Trophoblast cell (in vitro differentiated cells and primary cell): Measurements from ENCODE around the gene SRL.
A peak's percentile ranks its signal among the peaks of the same experiment; 100 is the strongest.

Experiments used
- DNase-seq, 2 donors: peaks; one replicate each; pipeline ENCODE4 v3.0.0-alpha.2; 2016
- H2AFZ ChIP-seq: 2 replicates; pipeline ENCODE4 v1.6.1; 2013; ENCODE audit warnings: low read length, moderate library complexity, mild to moderate bottlenecking; ENCODE audit not compliant: insufficient read depth, poor library complexity
- H2AK5ac ChIP-seq: 2 replicates; pipeline ENCODE4 v1.6.1; 2013; ENCODE audit warnings: mild to moderate bottlenecking, low read length
- H2BK120ac ChIP-seq: 2 replicates; pipeline ENCODE4 v1.6.1; 2013; ENCODE audit warnings: low read length, mild to moderate bottlenecking, moderate library complexity; ENCODE audit not compliant: insufficient read depth, poor library complexity
- H2BK12ac ChIP-seq: 2 replicates; pipeline ENCODE4 v1.6.1; 2013; ENCODE audit warnings: mild to moderate bottlenecking, low read length, moderate library complexity
- H2BK5ac ChIP-seq: 2 replicates; pipeline ENCODE4 v1.6.1; 2013; ENCODE audit warnings: low read length, low read depth, moderate library complexity, mild to moderate bottlenecking; ENCODE audit not compliant: poor library complexity
- H3K14ac ChIP-seq: 2 replicates; pipeline ENCODE4 v1.6.1; 2013; ENCODE audit warnings: mild to moderate bottlenecking, low read length
- H3K18ac ChIP-seq: 2 replicates; pipeline ENCODE4 v1.6.1; 2013; ENCODE audit warnings: mild to moderate bottlenecking, low read length
- H3K23ac ChIP-seq: 2 replicates; pipeline ENCODE4 v1.6.1; 2013; ENCODE audit warnings: low read length
- H3K27ac ChIP-seq: 2 replicates; pipeline ENCODE4 v1.5.1; 2013; ENCODE audit warnings: low read depth, mild to moderate bottlenecking, inconsistent platforms, low read length, moderate library complexity
- H3K27me3 ChIP-seq: 2 replicates; pipeline ENCODE4 v1.6.1; 2013; ENCODE audit warnings: inconsistent platforms, mild to moderate bottlenecking, low read length, moderate library complexity; ENCODE audit not compliant: insufficient read depth
- H3K36me3 ChIP-seq, 2 experiments: 1 replicate in 1 of 2; 2 replicates in 1 of 2; pipeline ENCODE4 v1.6.1; 2013; ENCODE audit warnings: low read length in 2 of 2, mild to moderate bottlenecking in 2 of 2, moderate library complexity in 1 of 2; ENCODE audit not compliant: insufficient read depth in 2 of 2, control insufficient read depth in 1 of 2
- H3K4ac ChIP-seq: 2 replicates; pipeline ENCODE4 v1.6.1; 2013; ENCODE audit warnings: low read depth, mild to moderate bottlenecking, low read length, moderate library complexity
- H3K4me1 ChIP-seq, 2 experiments: 1 replicate in 1 of 2; 2 replicates in 1 of 2; pipeline ENCODE4 v1.6.1; 2013; ENCODE audit warnings: low read length in 2 of 2, mild to moderate bottlenecking in 2 of 2, moderate library complexity in 1 of 2; ENCODE audit not compliant: insufficient read depth in 2 of 2, control insufficient read depth in 1 of 2
- H3K4me2 ChIP-seq: 2 replicates; pipeline ENCODE4 v1.6.1; 2013; ENCODE audit warnings: inconsistent platforms, mild to moderate bottlenecking, low read length, moderate library complexity
- H3K4me3 ChIP-seq: 2 replicates; pipeline ENCODE4 v1.5.1; 2013; ENCODE audit warnings: mild to moderate bottlenecking, low read depth, low read length, inconsistent platforms
- H3K79me1 ChIP-seq: one replicate; pipeline ENCODE4 v1.6.1; 2013; ENCODE audit warnings: low read length
- H3K79me2 ChIP-seq: 2 replicates; pipeline ENCODE4 v1.6.1; 2013; ENCODE audit warnings: low read length, mild to moderate bottlenecking; ENCODE audit not compliant: control insufficient read depth, insufficient read depth, poor library complexity
- H3K9ac ChIP-seq: 2 replicates; pipeline ENCODE4 v1.6.1; 2013; ENCODE audit warnings: mild to moderate bottlenecking, low read length
- H3K9me3 ChIP-seq: 2 replicates; pipeline ENCODE4 v1.6.1; 2013; ENCODE audit warnings: low read depth, mild to moderate bottlenecking, control low read depth, inconsistent platforms, low read length; ENCODE audit not compliant: insufficient read depth
- H4K12ac ChIP-seq: 2 replicates; pipeline ENCODE4 v1.6.1; 2013; ENCODE audit warnings: low read depth, mild to moderate bottlenecking, low read length, moderate library complexity
- H4K8ac ChIP-seq: 2 replicates; pipeline ENCODE4 v1.6.1; 2013; ENCODE audit warnings: low read depth, mild to moderate bottlenecking, low read length, moderate library complexity
- H4K91ac ChIP-seq: one replicate; pipeline ENCODE4 v1.6.1; 2013; ENCODE audit warnings: low read depth, mild to moderate bottlenecking, low read length, moderate library complexity
- WGBS: extraction: QIAGEN DNeasy Blood & Tissue Kit; methylation state at CpG from one replicate; pipeline ENCODE4 v1.1.7; 2013; ENCODE audit warnings: missing lambda C conversion rate; ENCODE audit not compliant: insufficient read length, insufficient coverage; ENCODE audit errors: extremely low coverage; 5-methylcytosine and 5-hydroxymethylcytosine counted together

The SRL gene

DNA sequence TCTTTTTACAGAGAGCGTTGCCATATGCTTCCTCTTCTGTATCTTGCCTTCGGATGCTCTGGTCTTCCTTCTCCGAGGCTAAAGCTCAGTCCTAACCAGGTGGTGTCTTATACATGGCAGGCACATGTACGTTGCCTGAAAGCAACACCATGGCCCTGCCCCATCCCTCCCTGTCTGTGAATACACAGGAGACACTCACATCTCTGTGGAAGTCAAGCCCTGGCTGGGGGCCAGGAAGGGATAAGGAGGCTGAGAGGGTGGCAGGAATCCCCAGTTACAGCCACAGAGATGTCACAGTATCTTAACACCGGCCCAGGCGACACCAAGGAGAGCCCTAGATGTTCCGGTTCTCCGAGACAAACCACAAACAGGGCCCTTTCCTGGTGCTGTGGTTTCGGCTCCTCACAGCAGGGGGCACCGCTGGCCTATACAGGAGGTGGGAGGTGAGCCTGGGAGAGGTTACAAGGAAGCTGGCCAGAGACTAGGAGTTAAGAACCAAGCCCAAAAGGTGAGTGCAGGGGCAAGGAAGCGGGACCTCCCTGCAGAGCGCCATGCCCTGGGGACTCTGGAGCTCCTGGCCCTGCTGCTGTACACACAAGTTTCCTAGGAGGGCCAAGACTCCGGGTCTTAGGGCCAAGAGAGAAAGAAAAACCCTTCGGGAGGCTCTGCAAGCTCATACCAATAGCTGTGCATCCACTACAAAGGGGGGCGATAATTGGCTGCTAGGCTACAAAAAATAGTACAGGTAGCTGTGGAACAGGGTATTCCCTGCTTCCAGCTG is 41.7 kb downstream of the SRL start:
- no peak overlapping the region for H3K4me2 ChIP-seq
- no peak overlapping the region for H2BK5ac ChIP-seq
- no peaks in the 10 kb centered on the region for H3K27me3 ChIP-seq
- no peak overlapping the region for H2BK12ac ChIP-seq
- no peak overlapping the region for H4K8ac ChIP-seq
- H3K4me3 ChIP-seq: no peak overlapping the region
- H3K36me3 ChIP-seq: no peaks in the 10 kb centered on the region
- no peak overlapping the region for H2AK5ac ChIP-seq
- H3K27ac ChIP-seq: no peak overlapping the region
- H3K9me3 ChIP-seq: no peaks in the 10 kb centered on the region
- no peak overlapping the region for H4K12ac ChIP-seq
- H3K18ac ChIP-seq: no peak overlapping the region
- no peak overlapping the region for H2BK120ac ChIP-seq
- H3K23ac ChIP-seq: no peak overlapping the region
- H3K4ac ChIP-seq: no peak overlapping the region
- no peak overlapping the region for H4K91ac ChIP-seq
- WGBS: no CpG with 5 or more reads among the region's 15 CpGs
- no peaks in the 10 kb centered on the region for H3K79me1 ChIP-seq
- no peak overlapping the region for H3K9ac ChIP-seq
- H2AFZ ChIP-seq: no peak overlapping the region
- peak; percentile 33 to 69 for DNase-seq
- no peaks in the 10 kb centered on the region for H3K4me1 ChIP-seq
- no peak overlapping the region for H3K14ac ChIP-seq
- H3K79me2 ChIP-seq: no peaks in the 10 kb centered on the region

DNA sequence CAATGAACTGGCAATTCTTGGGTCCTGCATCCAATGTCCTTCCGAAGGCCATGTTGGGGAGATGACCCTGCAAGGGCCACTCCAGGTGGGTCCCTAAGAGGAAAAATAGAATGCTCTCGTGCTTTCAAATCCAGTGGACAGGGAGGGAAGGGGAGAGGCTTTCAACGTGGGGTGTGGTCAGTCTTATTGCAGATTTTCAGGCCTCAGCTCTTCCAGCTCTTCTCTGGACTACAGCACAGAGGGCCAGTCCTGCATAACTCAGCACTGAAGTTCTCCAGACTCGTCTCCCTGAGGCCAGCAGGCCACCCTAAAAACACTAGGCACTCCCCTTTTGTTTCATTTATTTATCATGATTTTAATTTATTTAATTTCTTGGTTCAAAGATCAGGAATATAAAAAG is 43.1 kb downstream of the SRL start:
- Histone ChIP-seq H3K79me2 (no peaks in the 10 kb centered on the region), H3K4me1 (no peaks in the 10 kb centered on the region), H3K27ac (no peak overlapping the region), H2BK12ac (no peak overlapping the region), H4K8ac (no peak overlapping the region), H2AK5ac (no peak overlapping the region), H3K27me3 (no peaks in the 10 kb centered on the region), H3K4ac (no peak overlapping the region), H2BK120ac (no peak overlapping the region), H4K12ac (no peak overlapping the region), H3K14ac (no peak overlapping the region), H3K9me3 (no peaks in the 10 kb centered on the region), H3K18ac (no peak overlapping the region), H2BK5ac (no peak overlapping the region), H3K23ac (no peak overlapping the region), H2AFZ (no peak overlapping the region), H3K4me3 (no peak overlapping the region), H3K36me3 (no peaks in the 10 kb centered on the region), H3K9ac (peak overlapping the region; percentile 38), H3K79me1 (no peaks in the 10 kb centered on the region), H4K91ac (no peak overlapping the region), H3K4me2 (no peak overlapping the region)
- no peak for DNase-seq
- WGBS: no CpG with 5 or more reads among the region's 4 CpGs

DNA sequence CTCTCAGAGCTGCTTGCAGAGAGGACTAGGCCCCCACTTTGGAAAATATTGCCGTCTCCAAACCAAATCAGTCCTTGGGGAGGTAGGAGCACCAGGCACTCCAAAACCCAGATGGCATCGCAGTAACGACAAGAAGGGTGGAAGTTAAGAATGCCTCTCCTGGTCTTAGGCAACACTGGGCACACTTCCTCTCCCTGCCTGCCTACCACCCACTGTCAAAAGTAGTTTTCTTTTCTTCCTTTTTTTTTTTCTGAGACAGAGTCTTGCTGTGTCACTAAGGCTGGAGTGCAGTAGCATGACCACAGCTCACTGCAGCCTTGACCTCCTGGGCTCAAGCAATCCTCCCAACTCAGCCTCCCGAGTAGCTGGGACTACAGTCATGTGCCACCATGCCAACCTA is 47.2 kb downstream of the SRL start:
- Histone ChIP-seq H3K18ac (no peak overlapping the region), H3K4me2 (no peak overlapping the region), H4K91ac (no peak overlapping the region), H3K79me1 (no peaks in the 10 kb centered on the region), H3K27me3 (no peaks in the 10 kb centered on the region), H2BK120ac (no peak overlapping the region), H3K4me3 (no peak overlapping the region), H4K12ac (no peak overlapping the region), H3K27ac (no peak overlapping the region), H3K4me1 (no peaks in the 10 kb centered on the region), H3K14ac (no peak overlapping the region), H3K36me3 (no peaks in the 10 kb centered on the region), H3K79me2 (no peaks in the 10 kb centered on the region), H3K4ac (no peak overlapping the region), H3K23ac (no peak overlapping the region), H3K9me3 (no peaks in the 10 kb centered on the region), H2BK5ac (no peak overlapping the region), H2AK5ac (no peak overlapping the region), H2BK12ac (no peak overlapping the region), H3K9ac (no peak overlapping the region), H2AFZ (no peak overlapping the region), H4K8ac (no peak overlapping the region)
- WGBS: no CpG with 5 or more reads among the region's 4 CpGs
- no peak for DNase-seq

GRCh38 chr16:4193920-4194319 is 48.0 kb downstream of the SRL start:
- Histone ChIP-seq H3K23ac (no peak overlapping the region), H4K91ac (no peak overlapping the region), H3K4ac (no peak overlapping the region), H3K9me3 (no peaks in the 10 kb centered on the region), H3K9ac (no peak overlapping the region), H4K8ac (no peak overlapping the region), H2AK5ac (no peak overlapping the region), H3K4me3 (no peak overlapping the region), H3K36me3 (no peaks in the 10 kb centered on the region), H3K27me3 (no peaks in the 10 kb centered on the region), H3K14ac (no peak overlapping the region), H2BK5ac (no peak overlapping the region), H3K79me1 (no peaks in the 10 kb centered on the region), H3K79me2 (no peaks in the 10 kb centered on the region), H3K27ac (no peak overlapping the region), H2BK12ac (no peak overlapping the region), H3K18ac (no peak overlapping the region), H3K4me1 (no peaks in the 10 kb centered on the region), H4K12ac (no peak overlapping the region), H3K4me2 (no peak overlapping the region), H2BK120ac (no peak overlapping the region), H2AFZ (no peak overlapping the region)
- no peak for DNase-seq
- no CpG with 5 or more reads among the region's 1 CpG for WGBS
